GM12878 (cell line): Measurements from ENCODE around the gene HLA-DMA. TPM values are rescaled to one million over a fixed set of nuclear protein-coding genes. Genes with fewer than 3 reads are reported as not detected.
A peak's percentile ranks its signal among the peaks of the same experiment; 100 is the strongest.

Experiments
- MTA3 ChIP-seq: IDR thresholded peaks from 2 replicates; pipeline ENCODE4 v1.6.1; 2012; ENCODE audit warnings: low read length, inconsistent platforms, borderline replicate concordance
- POLR2A ChIP-seq: IDR thresholded peaks from 2 replicates; pipeline ENCODE4 v1.6.1; 2011; ENCODE audit warnings: low read depth, mild to moderate bottlenecking, low read length
- RB1 ChIP-seq: fragments of 450-650 bp; formaldehyde crosslinking; IDR thresholded peaks from 2 replicates; pipeline ENCODE4 v1.6.1; 2017; ENCODE audit warnings: mild to moderate bottlenecking, borderline replicate concordance
- RBBP5 ChIP-seq: fragments of 200-600 bp; sonication (generic); conservative IDR thresholded peaks from 2 replicates; pipeline ENCODE4 v1.6.1; 2016
- SMAD1 ChIP-seq: fragments of 450-650 bp; IDR thresholded peaks from 2 replicates; pipeline ENCODE4 v1.6.1; 2018; ENCODE audit warnings: mild to moderate bottlenecking, low read depth; ENCODE audit not compliant: partially characterized antibody
- STAT1 ChIP-seq: fragments of 450-650 bp; conservative IDR thresholded peaks from 2 replicates; pipeline ENCODE4 v1.6.1; 2014; ENCODE audit warnings: antibody characterized with exemption, mild to moderate bottlenecking
- TARDBP ChIP-seq: IDR thresholded peaks from 2 replicates; pipeline ENCODE4 v1.6.1; 2016; ENCODE audit warnings: borderline replicate concordance
- ZNF24 ChIP-seq: fragments of 450-650 bp; IDR thresholded peaks from 2 replicates; pipeline ENCODE4 v1.6.1; 2017; ENCODE audit warnings: antibody characterized with exemption, mild to moderate bottlenecking
- polyA plus RNA-seq, 11 experiments: library from polyadenylated mRNA; depleted of rRNA in 4 of 11; unstranded in 6 of 11; stranded (reverse) in 5 of 11; fragments of >200 nt; fragmentation: Nextera tagmentation in 4 of 11; fragmentation: Illumina TruSeq in 1 of 11; extraction: Ambion mirVana in 4 of 11; extraction: Trizol in 1 of 11; gene quantifications; 1 replicate in 1 of 11; 2 replicates in 10 of 11; pipeline versions ENCODE4 v1.2.1 to v1.2.3, GENCODE V29; 2011 to 2016; ENCODE audit warnings: inconsistent platforms in 2 of 11, missing spikeins in 2 of 11, low read depth in 1 of 11
- total RNA-seq, 4 experiments: library from RNA; depleted of rRNA in 3 of 4; stranded (reverse); fragments of >200 nt in 3 of 4; fragmentation: Illumina TruSeq in 1 of 4; extraction: Trizol in 1 of 4; gene quantifications; 2 replicates each; pipeline versions ENCODE4 v1.2.1 to v1.2.3, GENCODE V29; 2013 to 2021
- TF ChIP-seq, protein P1 (sequence below): fragments of 450-650 bp; IDR thresholded peaks from 2 replicates; pipeline ENCODE4 v1.6.1; 2014; ENCODE audit warnings: mild to moderate bottlenecking
- TF ChIP-seq, protein P2 (sequence below): IDR thresholded peaks from 2 replicates; pipeline ENCODE4 v1.6.1; 2012; ENCODE audit warnings: mild to moderate bottlenecking, low read depth, low read length
- TF ChIP-seq, protein P3 (sequence below): IDR thresholded peaks from 2 replicates; pipeline ENCODE4 v1.6.1; 2012; ENCODE audit warnings: improper control_type of control experiment, low read depth, low read length; ENCODE audit not compliant: insufficient replicate concordance
- TF ChIP-seq, protein P4 (sequence below): fragments of 450-650 bp; formaldehyde crosslinking; IDR thresholded peaks from 2 replicates; pipeline ENCODE4 v1.4.0; 2022; ENCODE audit warnings: mild to moderate bottlenecking, moderate library complexity
- TF ChIP-seq, protein P5 (sequence below): fragments of 450-650 bp; IDR thresholded peaks from 2 replicates; pipeline ENCODE4 v1.6.1; 2017; ENCODE audit warnings: antibody characterized with exemption, mild to moderate bottlenecking, moderate library complexity

Gene HLA-DMA
- total and polyA plus RNA-seq, 10 of the 15 experiments (the other 5 are each of a cell fraction or from before 2014, with no cell fraction given), result 177 to 552 (median 309) TPM

DNA sequence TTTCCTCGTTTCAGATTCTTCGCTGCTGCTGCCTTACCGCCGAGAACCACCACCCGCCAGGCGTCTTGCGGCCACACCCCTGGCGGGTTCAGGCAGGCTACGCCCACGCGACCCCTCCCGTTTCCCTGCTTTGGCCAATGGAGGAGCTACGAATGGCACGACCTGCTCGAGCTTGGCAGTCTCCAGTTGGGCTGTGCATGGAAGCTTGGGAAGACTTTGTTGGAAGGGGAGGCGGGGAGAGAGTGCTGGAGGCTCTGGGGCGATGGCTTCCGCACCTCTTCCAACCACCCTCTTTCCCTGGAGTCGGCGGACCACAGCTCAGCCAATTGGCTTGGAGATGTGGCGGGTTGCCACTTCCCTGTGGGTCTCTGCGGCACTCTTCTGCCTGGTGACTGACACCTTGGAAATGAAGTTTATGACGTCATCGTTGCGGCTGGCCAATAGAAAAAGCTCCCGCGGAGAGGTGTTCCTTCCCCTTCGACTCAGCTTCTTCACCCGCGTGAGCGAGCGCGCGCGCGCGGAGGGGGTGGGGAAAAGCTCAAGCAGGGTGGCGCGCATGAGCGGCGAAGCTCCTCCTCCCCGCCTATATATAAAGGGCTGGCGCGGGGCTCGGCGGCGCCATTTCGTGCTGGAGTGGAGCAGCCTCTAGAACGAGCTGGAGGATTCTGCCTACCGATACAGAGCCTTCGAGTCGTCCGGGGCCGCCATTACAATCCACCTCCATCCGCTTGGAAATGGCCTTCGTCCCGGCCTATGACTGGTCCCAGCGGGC, 18.9 kb upstream of the HLA-DMA start (continued):
- no peak for TF ChIP-seq STAT1
- TF ChIP-seq, protein P1, sequence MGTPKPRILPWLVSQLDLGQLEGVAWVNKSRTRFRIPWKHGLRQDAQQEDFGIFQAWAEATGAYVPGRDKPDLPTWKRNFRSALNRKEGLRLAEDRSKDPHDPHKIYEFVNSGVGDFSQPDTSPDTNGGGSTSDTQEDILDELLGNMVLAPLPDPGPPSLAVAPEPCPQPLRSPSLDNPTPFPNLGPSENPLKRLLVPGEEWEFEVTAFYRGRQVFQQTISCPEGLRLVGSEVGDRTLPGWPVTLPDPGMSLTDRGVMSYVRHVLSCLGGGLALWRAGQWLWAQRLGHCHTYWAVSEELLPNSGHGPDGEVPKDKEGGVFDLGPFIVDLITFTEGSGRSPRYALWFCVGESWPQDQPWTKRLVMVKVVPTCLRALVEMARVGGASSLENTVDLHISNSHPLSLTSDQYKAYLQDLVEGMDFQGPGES, result no peak
- peak; percentile 97 for TF ChIP-seq SMAD1
- TF ChIP-seq, protein P2, sequence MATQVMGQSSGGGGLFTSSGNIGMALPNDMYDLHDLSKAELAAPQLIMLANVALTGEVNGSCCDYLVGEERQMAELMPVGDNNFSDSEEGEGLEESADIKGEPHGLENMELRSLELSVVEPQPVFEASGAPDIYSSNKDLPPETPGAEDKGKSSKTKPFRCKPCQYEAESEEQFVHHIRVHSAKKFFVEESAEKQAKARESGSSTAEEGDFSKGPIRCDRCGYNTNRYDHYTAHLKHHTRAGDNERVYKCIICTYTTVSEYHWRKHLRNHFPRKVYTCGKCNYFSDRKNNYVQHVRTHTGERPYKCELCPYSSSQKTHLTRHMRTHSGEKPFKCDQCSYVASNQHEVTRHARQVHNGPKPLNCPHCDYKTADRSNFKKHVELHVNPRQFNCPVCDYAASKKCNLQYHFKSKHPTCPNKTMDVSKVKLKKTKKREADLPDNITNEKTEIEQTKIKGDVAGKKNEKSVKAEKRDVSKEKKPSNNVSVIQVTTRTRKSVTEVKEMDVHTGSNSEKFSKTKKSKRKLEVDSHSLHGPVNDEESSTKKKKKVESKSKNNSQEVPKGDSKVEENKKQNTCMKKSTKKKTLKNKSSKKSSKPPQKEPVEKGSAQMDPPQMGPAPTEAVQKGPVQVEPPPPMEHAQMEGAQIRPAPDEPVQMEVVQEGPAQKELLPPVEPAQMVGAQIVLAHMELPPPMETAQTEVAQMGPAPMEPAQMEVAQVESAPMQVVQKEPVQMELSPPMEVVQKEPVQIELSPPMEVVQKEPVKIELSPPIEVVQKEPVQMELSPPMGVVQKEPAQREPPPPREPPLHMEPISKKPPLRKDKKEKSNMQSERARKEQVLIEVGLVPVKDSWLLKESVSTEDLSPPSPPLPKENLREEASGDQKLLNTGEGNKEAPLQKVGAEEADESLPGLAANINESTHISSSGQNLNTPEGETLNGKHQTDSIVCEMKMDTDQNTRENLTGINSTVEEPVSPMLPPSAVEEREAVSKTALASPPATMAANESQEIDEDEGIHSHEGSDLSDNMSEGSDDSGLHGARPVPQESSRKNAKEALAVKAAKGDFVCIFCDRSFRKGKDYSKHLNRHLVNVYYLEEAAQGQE, result peak; percentile 61
- TF ChIP-seq, protein P3, sequence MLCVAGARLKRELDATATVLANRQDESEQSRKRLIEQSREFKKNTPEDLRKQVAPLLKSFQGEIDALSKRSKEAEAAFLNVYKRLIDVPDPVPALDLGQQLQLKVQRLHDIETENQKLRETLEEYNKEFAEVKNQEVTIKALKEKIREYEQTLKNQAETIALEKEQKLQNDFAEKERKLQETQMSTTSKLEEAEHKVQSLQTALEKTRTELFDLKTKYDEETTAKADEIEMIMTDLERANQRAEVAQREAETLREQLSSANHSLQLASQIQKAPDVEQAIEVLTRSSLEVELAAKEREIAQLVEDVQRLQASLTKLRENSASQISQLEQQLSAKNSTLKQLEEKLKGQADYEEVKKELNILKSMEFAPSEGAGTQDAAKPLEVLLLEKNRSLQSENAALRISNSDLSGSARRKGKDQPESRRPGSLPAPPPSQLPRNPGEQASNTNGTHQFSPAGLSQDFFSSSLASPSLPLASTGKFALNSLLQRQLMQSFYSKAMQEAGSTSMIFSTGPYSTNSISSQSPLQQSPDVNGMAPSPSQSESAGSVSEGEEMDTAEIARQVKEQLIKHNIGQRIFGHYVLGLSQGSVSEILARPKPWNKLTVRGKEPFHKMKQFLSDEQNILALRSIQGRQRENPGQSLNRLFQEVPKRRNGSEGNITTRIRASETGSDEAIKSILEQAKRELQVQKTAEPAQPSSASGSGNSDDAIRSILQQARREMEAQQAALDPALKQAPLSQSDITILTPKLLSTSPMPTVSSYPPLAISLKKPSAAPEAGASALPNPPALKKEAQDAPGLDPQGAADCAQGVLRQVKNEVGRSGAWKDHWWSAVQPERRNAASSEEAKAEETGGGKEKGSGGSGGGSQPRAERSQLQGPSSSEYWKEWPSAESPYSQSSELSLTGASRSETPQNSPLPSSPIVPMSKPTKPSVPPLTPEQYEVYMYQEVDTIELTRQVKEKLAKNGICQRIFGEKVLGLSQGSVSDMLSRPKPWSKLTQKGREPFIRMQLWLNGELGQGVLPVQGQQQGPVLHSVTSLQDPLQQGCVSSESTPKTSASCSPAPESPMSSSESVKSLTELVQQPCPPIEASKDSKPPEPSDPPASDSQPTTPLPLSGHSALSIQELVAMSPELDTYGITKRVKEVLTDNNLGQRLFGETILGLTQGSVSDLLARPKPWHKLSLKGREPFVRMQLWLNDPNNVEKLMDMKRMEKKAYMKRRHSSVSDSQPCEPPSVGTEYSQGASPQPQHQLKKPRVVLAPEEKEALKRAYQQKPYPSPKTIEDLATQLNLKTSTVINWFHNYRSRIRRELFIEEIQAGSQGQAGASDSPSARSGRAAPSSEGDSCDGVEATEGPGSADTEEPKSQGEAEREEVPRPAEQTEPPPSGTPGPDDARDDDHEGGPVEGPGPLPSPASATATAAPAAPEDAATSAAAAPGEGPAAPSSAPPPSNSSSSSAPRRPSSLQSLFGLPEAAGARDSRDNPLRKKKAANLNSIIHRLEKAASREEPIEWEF, result no peak
- TF ChIP-seq, protein P4, sequence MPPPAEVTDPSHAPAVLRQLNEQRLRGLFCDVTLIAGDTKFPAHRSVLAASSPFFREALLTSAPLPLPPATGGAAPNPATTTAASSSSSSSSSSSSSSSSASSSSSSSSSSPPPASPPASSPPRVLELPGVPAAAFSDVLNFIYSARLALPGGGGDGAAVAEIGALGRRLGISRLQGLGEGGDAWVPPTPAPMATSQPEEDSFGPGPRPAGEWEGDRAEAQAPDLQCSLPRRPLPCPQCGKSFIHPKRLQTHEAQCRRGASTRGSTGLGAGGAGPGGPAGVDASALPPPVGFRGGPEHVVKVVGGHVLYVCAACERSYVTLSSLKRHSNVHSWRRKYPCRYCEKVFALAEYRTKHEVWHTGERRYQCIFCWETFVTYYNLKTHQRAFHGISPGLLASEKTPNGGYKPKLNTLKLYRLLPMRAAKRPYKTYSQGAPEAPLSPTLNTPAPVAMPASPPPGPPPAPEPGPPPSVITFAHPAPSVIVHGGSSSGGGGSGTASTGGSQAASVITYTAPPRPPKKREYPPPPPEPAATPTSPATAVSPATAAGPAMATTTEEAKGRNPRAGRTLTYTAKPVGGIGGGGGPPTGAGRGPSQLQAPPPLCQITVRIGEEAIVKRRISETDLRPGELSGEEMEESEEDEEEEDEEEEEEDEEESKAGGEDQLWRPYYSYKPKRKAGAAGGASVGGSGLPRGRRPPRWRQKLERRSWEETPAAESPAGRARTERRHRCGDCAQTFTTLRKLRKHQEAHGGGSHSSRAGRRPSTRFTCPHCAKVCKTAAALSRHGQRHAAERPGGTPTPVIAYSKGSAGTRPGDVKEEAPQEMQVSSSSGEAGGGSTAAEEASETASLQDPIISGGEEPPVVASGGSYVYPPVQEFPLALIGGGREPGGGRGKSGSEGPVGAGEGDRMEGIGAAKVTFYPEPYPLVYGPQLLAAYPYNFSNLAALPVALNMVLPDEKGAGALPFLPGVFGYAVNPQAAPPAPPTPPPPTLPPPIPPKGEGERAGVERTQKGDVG (CRISPR knock-in tag), result peak; percentile 93
- peak; percentile 70 for TF ChIP-seq POLR2A
- TF ChIP-seq RB1, result peak; percentile 86; the same call in 1 of the 2 replicates
- TF ChIP-seq, protein P5, sequence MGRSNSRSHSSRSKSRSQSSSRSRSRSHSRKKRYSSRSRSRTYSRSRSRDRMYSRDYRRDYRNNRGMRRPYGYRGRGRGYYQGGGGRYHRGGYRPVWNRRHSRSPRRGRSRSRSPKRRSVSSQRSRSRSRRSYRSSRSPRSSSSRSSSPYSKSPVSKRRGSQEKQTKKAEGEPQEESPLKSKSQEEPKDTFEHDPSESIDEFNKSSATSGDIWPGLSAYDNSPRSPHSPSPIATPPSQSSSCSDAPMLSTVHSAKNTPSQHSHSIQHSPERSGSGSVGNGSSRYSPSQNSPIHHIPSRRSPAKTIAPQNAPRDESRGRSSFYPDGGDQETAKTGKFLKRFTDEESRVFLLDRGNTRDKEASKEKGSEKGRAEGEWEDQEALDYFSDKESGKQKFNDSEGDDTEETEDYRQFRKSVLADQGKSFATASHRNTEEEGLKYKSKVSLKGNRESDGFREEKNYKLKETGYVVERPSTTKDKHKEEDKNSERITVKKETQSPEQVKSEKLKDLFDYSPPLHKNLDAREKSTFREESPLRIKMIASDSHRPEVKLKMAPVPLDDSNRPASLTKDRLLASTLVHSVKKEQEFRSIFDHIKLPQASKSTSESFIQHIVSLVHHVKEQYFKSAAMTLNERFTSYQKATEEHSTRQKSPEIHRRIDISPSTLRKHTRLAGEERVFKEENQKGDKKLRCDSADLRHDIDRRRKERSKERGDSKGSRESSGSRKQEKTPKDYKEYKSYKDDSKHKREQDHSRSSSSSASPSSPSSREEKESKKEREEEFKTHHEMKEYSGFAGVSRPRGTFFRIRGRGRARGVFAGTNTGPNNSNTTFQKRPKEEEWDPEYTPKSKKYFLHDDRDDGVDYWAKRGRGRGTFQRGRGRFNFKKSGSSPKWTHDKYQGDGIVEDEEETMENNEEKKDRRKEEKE, result peak; percentile 55; the same call in 1 of the 2 replicates
- no peak for TF ChIP-seq MTA3
- no peak for TF ChIP-seq RBBP5
- TF ChIP-seq TARDBP, result 0 out of 2 replicates have a peak, but pooled peaks have one; percentile 51
- TF ChIP-seq ZNF24, result no peak
